GM19468 (cell line): ENCODE data around the gene ABLIM2.
"Not testable (repeated sequence)": the region's sequence is repeated elsewhere in the genome, so short reads cannot be mapped to it uniquely, and the experiment has no call there.

ENCODE experiments used
- ATAC-seq: cut with Tn5 transposase; IDR thresholded peaks from one replicate; pipeline ENCODE4 v1.9.1; 2021; ENCODE audit warnings: mild to moderate bottlenecking, moderate library complexity, moderate number of reproducible peaks; ENCODE audit not compliant: unreplicated experiment; ENCODE audit errors: extremely low read depth

Gene ABLIM2

GRCh38 chr4:7933651-7934510, 224.7 kb downstream of the ABLIM2 start:
- no peak for ATAC-seq

- ATAC-seq, result no peak
Observed at GRCh38 chr4:7932287-7932686, 226.3 kb downstream of the ABLIM2 start.

- ATAC-seq, result no peak
Observed at GRCh38 chr4:7929118-7929951, 229.3 kb downstream of the ABLIM2 start.

DNA sequence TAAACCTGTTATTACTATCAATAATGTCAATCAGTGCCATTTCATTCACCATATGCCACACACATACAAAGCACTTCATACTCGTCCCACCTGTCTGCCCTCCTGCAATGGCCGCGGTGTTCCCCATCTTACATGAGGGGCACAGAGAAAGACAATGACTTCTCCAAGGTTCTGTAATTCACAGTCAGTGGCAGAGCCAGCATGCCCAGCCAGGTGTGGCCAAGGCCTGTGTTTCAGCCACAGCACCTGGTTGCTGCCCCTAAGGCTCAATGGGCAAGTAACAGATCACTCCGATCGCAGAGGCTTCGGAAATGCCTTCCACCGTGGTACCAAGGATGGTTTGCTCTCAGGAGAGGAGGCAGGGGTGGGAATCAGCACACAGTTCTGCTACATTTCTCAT, 229.9 kb downstream of the ABLIM2 start:
- ATAC-seq, result no peak

GRCh38 chr4:7926822-7927221, 231.8 kb downstream of the ABLIM2 start:
- no peak for ATAC-seq

GRCh38 chr4:7924570-7924969, 234.0 kb downstream of the ABLIM2 start:
- ATAC-seq, result no peak

DNA sequence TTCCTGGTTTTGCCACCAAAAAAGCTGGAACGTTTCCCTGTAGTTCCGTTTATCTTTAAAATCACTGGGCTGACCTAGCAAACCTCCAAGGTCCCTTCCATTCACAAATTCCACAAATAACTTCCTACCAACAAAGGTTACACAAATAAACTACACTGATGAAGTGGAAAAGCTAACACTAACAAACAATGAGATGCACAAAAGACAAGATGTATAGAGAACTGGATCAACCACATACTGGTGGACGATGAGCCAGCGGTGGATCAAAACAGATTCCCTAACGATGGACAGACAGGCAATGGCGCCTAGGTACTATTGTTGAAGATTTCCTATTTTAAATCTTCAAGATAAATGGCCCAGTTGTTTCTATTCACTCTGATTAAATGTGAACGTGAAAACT, 234.4 kb downstream of the ABLIM2 start:
- no peak for ATAC-seq

GRCh38 chr4:7922466-7922865, 236.1 kb downstream of the ABLIM2 start:
- no peak for ATAC-seq

- no peak for ATAC-seq
Observed at GRCh38 chr4:7918981-7919380, 239.6 kb downstream of the ABLIM2 start.

- ATAC-seq, result not testable (repeated sequence)
Observed at GRCh38 chr4:7918187-7918586, 240.4 kb downstream of the ABLIM2 start.

- no peak for ATAC-seq
Observed at GRCh38 chr4:7917669-7918068, 240.9 kb downstream of the ABLIM2 start.

GRCh38 chr4:7915875-7916242, 242.8 kb downstream of the ABLIM2 start:
- ATAC-seq, result no peak
